ENCODE measurements around the gene KDM4B. TPM values are rescaled to one million over a fixed set of nuclear protein-coding genes. Genes with fewer than 3 reads are reported as not detected.

The KDM4B gene
- total and polyA plus RNA-seq, 2 donors: 14.3 to 19.5 TPM

DNA sequence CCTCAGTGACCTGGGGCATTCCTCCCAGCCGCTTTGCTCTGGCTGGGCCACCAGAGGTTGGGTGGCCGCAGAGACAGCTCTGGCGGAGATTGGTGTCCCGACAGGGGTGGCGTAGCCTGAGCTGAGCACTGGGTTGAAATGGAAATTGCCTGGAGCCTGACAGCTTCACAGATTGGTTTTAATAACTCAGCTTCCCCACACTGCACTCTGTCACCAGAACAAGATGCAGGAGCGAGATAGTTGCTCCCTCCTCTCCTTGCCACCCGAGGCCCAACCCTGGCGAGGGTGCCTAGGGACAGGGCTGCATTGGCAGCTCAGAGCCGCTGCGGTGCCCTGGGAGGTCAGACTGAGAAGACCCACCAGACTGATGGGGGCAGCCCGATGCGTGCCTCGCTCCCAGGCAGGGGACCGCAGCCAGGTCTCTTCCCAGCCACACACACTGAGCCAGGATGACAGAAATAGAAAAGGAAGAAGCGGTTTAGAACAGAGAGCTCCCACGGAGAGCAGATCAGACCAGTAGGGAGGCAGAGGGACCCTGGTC, 84.1 kb downstream of the KDM4B start:
- no peak for DNase-seq (ENCODE audit: extremely low spot score)
- Histone ChIP-seq H3K36me3 (ENCODE audit: insufficient read depth) (peaks cover 4% of the 10 kb centered on the region), H3K27ac (ENCODE audit: low read depth) (no peak overlapping the region), H3K4me1 (ENCODE audit: insufficient read depth) (no peaks in the 10 kb centered on the region), H3K4me3 (ENCODE audit: low read depth, low read length) (no peak overlapping the region)
- WGBS: 91% methylated on average over 16 of the region's 16 CpGs

DNA sequence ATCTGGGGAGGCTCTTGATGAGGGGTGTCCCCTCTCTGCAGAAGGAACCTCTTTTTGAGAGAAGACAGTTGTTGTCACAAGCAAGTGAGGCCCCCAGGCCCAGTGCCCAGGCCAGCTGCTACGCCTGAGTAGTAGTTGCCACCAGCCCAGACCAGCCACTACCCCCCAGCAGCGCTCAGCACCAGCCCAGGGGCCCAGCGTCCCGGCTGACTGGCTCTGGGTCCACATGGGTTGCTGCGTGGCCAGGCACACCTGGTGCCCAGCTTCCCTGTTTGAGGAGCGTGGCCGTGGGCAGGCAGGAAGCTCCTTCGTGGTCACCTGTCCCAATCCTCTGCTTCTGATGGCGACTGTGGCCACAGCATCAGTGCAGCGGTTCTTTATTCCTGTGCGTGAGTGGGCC, 84.7 kb downstream of the KDM4B start:
- Histone ChIP-seq H3K27ac (ENCODE audit: low read depth) (no peak overlapping the region), H3K36me3 (ENCODE audit: insufficient read depth) (peaks cover 4% of the 10 kb centered on the region), H3K4me1 (ENCODE audit: insufficient read depth) (no peaks in the 10 kb centered on the region), H3K4me3 (ENCODE audit: low read depth, low read length) (no peak overlapping the region)
- 95% methylated on average over 11 of the region's 11 CpGs for WGBS
- no peak for DNase-seq (ENCODE audit: extremely low spot score)

DNA sequence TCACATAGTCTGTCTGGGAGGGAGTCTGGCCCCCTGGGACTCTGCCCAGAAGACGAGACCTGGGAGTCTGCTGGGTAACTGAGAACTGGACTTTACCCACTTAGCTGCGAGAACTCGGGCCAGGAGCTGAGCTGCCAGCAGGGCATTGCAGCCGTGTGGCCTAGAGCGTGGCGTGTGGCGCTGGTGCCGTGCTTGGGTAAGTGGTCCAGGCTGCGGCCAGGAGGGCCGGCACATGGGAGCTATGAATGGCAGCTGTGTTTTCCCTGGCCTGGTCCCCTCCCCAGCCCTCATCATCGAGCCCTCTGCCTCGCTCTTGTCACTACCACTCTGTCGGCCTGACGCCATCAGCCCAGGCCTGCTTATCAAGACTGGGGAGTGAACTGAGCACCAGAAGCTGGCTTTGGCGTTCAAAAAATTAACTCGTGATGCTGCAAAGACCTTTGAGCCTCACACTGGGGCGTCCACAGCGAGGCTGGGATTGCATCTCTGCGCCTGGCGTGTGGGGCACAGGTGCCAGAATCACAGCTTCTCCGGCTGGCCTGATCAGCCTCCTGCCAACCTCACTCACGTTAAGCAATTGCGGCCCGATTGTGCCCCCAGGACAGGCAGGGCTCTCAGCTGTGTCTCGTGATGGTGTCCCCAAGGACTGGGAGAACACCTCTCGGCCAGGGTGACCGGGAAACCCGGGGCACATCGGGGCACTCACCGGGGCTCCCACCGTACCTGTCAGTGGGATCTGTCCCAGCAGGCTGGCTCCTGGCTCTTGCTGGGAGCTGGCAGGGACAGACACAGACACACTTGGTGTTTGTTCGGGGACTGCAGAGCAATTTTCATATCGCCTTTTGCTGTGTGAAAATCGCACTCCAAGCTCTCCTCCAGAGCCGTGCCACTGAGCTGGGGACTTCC, 85.9 kb downstream of the KDM4B start:
- H3K4me1 ChIP-seq (ENCODE audit: insufficient read depth): no peaks in the 10 kb centered on the region
- WGBS: 89% methylated on average over 35 of the region's 35 CpGs
- H3K27ac ChIP-seq (ENCODE audit: low read depth): no peak overlapping the region
- H3K36me3 ChIP-seq (ENCODE audit: insufficient read depth): peaks cover 4% of the 10 kb centered on the region
- no peak for DNase-seq (ENCODE audit: extremely low spot score)
- no peak overlapping the region for H3K4me3 ChIP-seq (ENCODE audit: low read depth, low read length)

DNA sequence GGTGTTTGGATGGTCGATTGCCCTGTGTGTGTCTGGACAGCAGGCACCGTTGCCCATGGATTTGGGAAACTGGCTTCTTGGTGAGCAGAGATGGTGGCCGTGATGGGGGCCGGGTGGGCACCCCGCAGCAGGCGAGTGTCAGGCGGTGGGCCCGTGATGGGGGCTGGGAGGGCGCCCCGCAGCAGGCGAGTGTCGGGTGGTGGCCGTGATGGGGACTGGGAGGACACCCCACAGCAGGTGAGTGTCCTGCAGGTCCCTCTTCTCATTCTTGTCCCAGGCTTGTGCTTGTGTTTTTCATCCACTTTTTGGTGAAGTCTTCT, 86.5 kb downstream of the KDM4B start:
- Histone ChIP-seq H3K4me1 (ENCODE audit: insufficient read depth) (no peaks in the 10 kb centered on the region), H3K4me3 (ENCODE audit: low read depth, low read length) (no peak overlapping the region), H3K36me3 (ENCODE audit: insufficient read depth) (peaks cover 4% of the 10 kb centered on the region), H3K27ac (ENCODE audit: low read depth) (no peak overlapping the region)
- DNase-seq (ENCODE audit: extremely low spot score): no peak
- 92% methylated on average over 13 of the region's 13 CpGs for WGBS

- Histone ChIP-seq H3K4me3 (ENCODE audit: low read depth, low read length) (no peak overlapping the region), H3K4me1 (ENCODE audit: insufficient read depth) (no peaks in the 10 kb centered on the region), H3K36me3 (ENCODE audit: insufficient read depth) (peaks cover 1% of the 10 kb centered on the region), H3K27ac (ENCODE audit: low read depth) (no peak overlapping the region)
- WGBS: 91% methylated on average over 5 of the region's 5 CpGs
- no peak for DNase-seq (ENCODE audit: extremely low spot score)
These were observed 88.9 kb downstream of the KDM4B start for GRCh38 chr19:5057860-5058259.

- H3K4me1 ChIP-seq (ENCODE audit: insufficient read depth): no peaks in the 10 kb centered on the region
- H3K4me3 ChIP-seq (ENCODE audit: low read depth, low read length): no peak overlapping the region
- WGBS: 64% methylated on average over 34 of the region's 34 CpGs
- DNase-seq (ENCODE audit: extremely low spot score): no peak
- peaks cover 1% of the 10 kb centered on the region for H3K36me3 ChIP-seq (ENCODE audit: insufficient read depth)
- H3K27ac ChIP-seq (ENCODE audit: low read depth): no peak overlapping the region
These were observed 89.8 kb downstream of the KDM4B start for GRCh38 chr19:5058521-5059212.

DNA sequence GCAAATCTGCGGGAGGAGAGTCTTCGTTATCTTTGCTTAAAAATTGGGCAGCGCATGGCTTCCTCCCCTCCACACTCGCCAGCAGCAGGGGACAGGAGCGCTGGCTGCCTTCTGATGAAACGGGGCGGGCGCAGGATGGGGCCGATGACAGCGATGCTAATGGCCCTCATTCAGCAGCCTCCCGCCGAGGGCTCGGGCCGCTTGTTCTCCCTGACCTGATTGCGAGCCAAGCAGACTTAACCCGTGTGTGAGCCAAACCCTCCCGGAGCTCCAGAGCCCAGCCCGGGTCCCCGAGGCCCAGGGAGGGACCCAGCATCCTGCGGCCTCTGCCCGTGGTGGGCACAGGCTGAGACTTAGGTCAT, 90.3 kb downstream of the KDM4B start:
- no peak overlapping the region for H3K4me3 ChIP-seq (ENCODE audit: low read depth, low read length)
- no peak for DNase-seq (ENCODE audit: extremely low spot score)
- no peaks in the 10 kb centered on the region for H3K4me1 ChIP-seq (ENCODE audit: insufficient read depth)
- WGBS: 58% methylated on average over 21 of the region's 21 CpGs
- H3K36me3 ChIP-seq (ENCODE audit: insufficient read depth): peaks cover 1% of the 10 kb centered on the region
- H3K27ac ChIP-seq (ENCODE audit: low read depth): no peak overlapping the region

DNA sequence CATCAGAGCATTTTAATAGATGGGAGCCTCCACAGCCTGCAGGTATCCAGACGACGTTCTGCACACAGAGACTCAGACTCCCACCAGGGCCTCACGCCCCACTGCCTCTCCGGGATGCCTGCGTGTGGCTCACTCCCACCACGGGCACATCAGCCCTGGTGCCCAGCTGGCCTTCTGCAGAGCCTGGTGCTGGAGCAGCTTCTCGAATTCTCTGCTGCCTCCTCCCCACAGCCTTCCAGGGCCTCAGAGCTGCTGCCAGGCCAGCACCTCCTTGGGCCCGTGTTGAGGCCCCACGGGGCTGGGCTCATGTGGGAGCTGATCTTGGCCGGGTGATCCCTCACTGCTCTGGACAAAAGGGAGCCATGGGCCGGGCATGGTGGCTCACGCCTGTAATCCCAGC, 90.9 kb downstream of the KDM4B start:
- Histone ChIP-seq H3K4me1 (ENCODE audit: insufficient read depth) (no peaks in the 10 kb centered on the region), H3K4me3 (ENCODE audit: low read depth, low read length) (no peak overlapping the region), H3K27ac (ENCODE audit: low read depth) (no peak overlapping the region), H3K36me3 (ENCODE audit: insufficient read depth) (peaks cover 1% of the 10 kb centered on the region)
- no peak for DNase-seq (ENCODE audit: extremely low spot score)
- 91% methylated on average over 12 of the region's 12 CpGs for WGBS

- H3K4me3 ChIP-seq (ENCODE audit: low read depth, low read length): no peak overlapping the region
- WGBS: 96% methylated on average over 9 of the region's 9 CpGs
These were observed 93.3 kb downstream of the KDM4B start for GRCh38 chr19:5062195-5062594.

GRCh38 chr19:5062799-5063198, 93.9 kb downstream of the KDM4B start:
- DNase-seq (ENCODE audit: extremely low spot score): no peak
- H3K4me3 ChIP-seq (ENCODE audit: low read depth, low read length): no peak overlapping the region
- H3K36me3 ChIP-seq (ENCODE audit: insufficient read depth): peaks cover 1% of the 10 kb centered on the region
- no peaks in the 10 kb centered on the region for H3K4me1 ChIP-seq (ENCODE audit: insufficient read depth)
- 97% methylated on average over 4 of the region's 4 CpGs for WGBS
- no peak overlapping the region for H3K27ac ChIP-seq (ENCODE audit: low read depth)

More at GRCh38 chr19:5062195-5062594, 93.3 kb downstream of the KDM4B start:
- Histone ChIP-seq H3K36me3 (ENCODE audit: insufficient read depth) (peaks cover 1% of the 10 kb centered on the region), H3K27ac (ENCODE audit: low read depth) (no peak overlapping the region), H3K4me1 (ENCODE audit: insufficient read depth) (no peaks in the 10 kb centered on the region)
- DNase-seq (ENCODE audit: extremely low spot score): no peak

GRCh38 chr19:5063873-5064645, 95.1 kb downstream of the KDM4B start:
- no peak overlapping the region for H3K4me3 ChIP-seq (ENCODE audit: low read depth, low read length)
- H3K27ac ChIP-seq (ENCODE audit: low read depth): no peak overlapping the region
- 91% methylated on average over 38 of the region's 38 CpGs for WGBS
- no peaks in the 10 kb centered on the region for H3K4me1 ChIP-seq (ENCODE audit: insufficient read depth)
- DNase-seq (ENCODE audit: extremely low spot score): no peak
- peaks cover 1% of the 10 kb centered on the region for H3K36me3 ChIP-seq (ENCODE audit: insufficient read depth)

DNA sequence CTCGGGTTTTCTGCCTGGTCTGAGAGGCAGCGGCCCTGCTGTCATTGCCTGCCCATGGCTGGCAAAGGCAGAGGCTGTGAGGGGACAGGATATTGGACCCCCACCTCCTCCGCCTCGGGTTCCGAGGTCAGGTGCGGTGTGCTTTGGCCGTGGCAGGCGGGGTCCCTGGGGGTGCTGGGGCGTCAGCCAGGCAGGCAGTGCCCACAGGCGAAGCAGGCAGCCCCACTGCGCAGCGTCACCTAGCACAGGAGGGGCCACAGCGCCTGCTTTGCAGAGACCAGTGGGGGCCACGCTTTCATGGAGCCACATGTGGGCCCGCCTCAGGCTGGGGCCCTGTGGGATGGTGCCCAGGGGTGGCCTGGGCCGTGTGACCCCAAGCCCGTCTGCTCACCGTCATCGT, 96.0 kb downstream of the KDM4B start:
- 89% methylated on average over 19 of the region's 19 CpGs for WGBS
- H3K4me1 ChIP-seq (ENCODE audit: insufficient read depth): no peaks in the 10 kb centered on the region
- peaks cover 1% of the 10 kb centered on the region for H3K36me3 ChIP-seq (ENCODE audit: insufficient read depth)
- no peak overlapping the region for H3K4me3 ChIP-seq (ENCODE audit: low read depth, low read length)
- no peak overlapping the region for H3K27ac ChIP-seq (ENCODE audit: low read depth)
- DNase-seq (ENCODE audit: extremely low spot score): no peak

- DNase-seq (ENCODE audit: extremely low spot score): no peak
- H3K27ac ChIP-seq (ENCODE audit: low read depth): no peak overlapping the region
- no peaks in the 10 kb centered on the region for H3K4me1 ChIP-seq (ENCODE audit: insufficient read depth)
- no peak overlapping the region for H3K4me3 ChIP-seq (ENCODE audit: low read depth, low read length)
- H3K36me3 ChIP-seq (ENCODE audit: insufficient read depth): peaks cover 1% of the 10 kb centered on the region
- WGBS: 91% methylated on average over 24 of the region's 24 CpGs
These were observed 96.8 kb downstream of the KDM4B start for GRCh38 chr19:5065663-5066093.

Data from urinary bladder (tissue), 4 donors.